Endothelial cell of umbilical vein (primary cell): ENCODE data around the gene EZH1. TPM values are rescaled to one million over a fixed set of nuclear protein-coding genes. Genes with fewer than 3 reads are reported as not detected.

Experiments used
- BruUV-seq: library from RNA; stranded (reverse); fragments of 400-500 nt; replicated peaks from 2 replicates; lab custom pipeline; 2021; lab: Mats Ljungman, UMichigan
- CTCF ChIA-PET: fragments of 300-600, 350-600 bp; sonication (Branson Sonifier 250); formaldehyde crosslinking; loops from one replicate; lab custom pipeline; 2021; ENCODE audit warnings: antibody characterized with exemption, inconsistent platforms; lab: Charles Lee
- POLR2A ChIA-PET: fragments of 300-600, 350-600 bp; sonication (Branson Sonifier 250); formaldehyde crosslinking; loops from one replicate; lab custom pipeline; 2021; ENCODE audit warnings: antibody characterized with exemption, inconsistent platforms; lab: Charles Lee
- DNase-seq: peaks from one replicate; pipeline ENCODE4 v3.0.0-alpha.2; 2011; ENCODE audit warnings: low read depth, low spot score
- FAIRE-seq: peaks from 2 replicates; lab custom pipeline; 2011; peaks lifted over from hg19 to GRCh38; lab: Jason Lieb, UNC
- H2AFZ ChIP-seq: 2 replicates; pipeline ENCODE4 v1.6.0; 2012; ENCODE audit warnings: low read depth, low read length, control low read depth, inconsistent platforms
- H3K27ac ChIP-seq: 2 replicates; pipeline ENCODE4 v1.5.1; 2011; ENCODE audit warnings: low read depth, mild to moderate bottlenecking, control low read depth, low read length, moderate library complexity; ENCODE audit not compliant: insufficient read depth
- H3K27me3 ChIP-seq, 2 experiments: 2 replicates each; pipeline versions ENCODE4 v1.6.0 to v1.6.1; 2011; ENCODE audit warnings: low read length in 2 of 2, mixed read lengths in 1 of 2; ENCODE audit not compliant: control insufficient read depth in 2 of 2, insufficient read depth in 2 of 2
- H3K36me3 ChIP-seq, 2 experiments: 2 replicates in 1 of 2; 3 replicates in 1 of 2; pipeline ENCODE4 v1.5.1; 2011; ENCODE audit warnings: low read length in 2 of 2, mild to moderate bottlenecking in 1 of 2, moderate library complexity in 1 of 2; ENCODE audit not compliant: control insufficient read depth in 2 of 2, insufficient read depth in 2 of 2; ENCODE audit errors: extremely low read depth in 1 of 2
- H3K4me1 ChIP-seq: 3 replicates; pipeline ENCODE4 v1.5.1; 2011; ENCODE audit warnings: mild to moderate bottlenecking, low read length; ENCODE audit not compliant: control insufficient read depth, insufficient read depth; ENCODE audit errors: extremely low read depth
- H3K4me2 ChIP-seq: 2 replicates; pipeline ENCODE4 v1.6.1; 2011; ENCODE audit warnings: low read length, control low read depth, mixed read lengths; ENCODE audit not compliant: insufficient read depth
- H3K4me3 ChIP-seq, 3 experiments: fragments of 200-600 bp in 1 of 3; sonication (generic), shearing (Covaris generic) in 1 of 3; replicated peaks in 1 of 3; 2 replicates each; pipeline ENCODE4 v1.5.1; 2011 to 2016; ENCODE audit warnings: control low read depth in 3 of 3, low read length in 3 of 3, mild to moderate bottlenecking in 2 of 3, inconsistent platforms in 1 of 3, low read depth in 1 of 3, moderate library complexity in 1 of 3; ENCODE audit not compliant: insufficient read depth in 1 of 3
- H3K79me2 ChIP-seq: 2 replicates; pipeline ENCODE4 v1.6.0; 2012; ENCODE audit warnings: low read length, inconsistent platforms; ENCODE audit not compliant: control insufficient read depth, insufficient read depth
- H3K9ac ChIP-seq: replicated peaks from 2 replicates; pipeline ENCODE3; 2011; ENCODE audit warnings: low read length, control low read depth; ENCODE audit not compliant: insufficient read depth; ENCODE audit errors: extremely low read depth
- H3K9me1 ChIP-seq: replicated peaks from 3 replicates; pipeline ENCODE4 v1.6.0; 2011; ENCODE audit warnings: mild to moderate bottlenecking, low read length; ENCODE audit not compliant: control insufficient read depth, insufficient read depth; ENCODE audit errors: extremely low read depth
- H3K9me3 ChIP-seq: replicated peaks from 2 replicates; pipeline ENCODE4 v1.5.1; 2012; ENCODE audit warnings: low read length, inconsistent platforms; ENCODE audit not compliant: control insufficient read depth, insufficient read depth
- H4K20me1 ChIP-seq: replicated peaks from 2 replicates; pipeline ENCODE3; 2011; ENCODE audit warnings: mild to moderate bottlenecking, low read length; ENCODE audit not compliant: control insufficient read depth, insufficient read depth; ENCODE audit errors: extremely low read depth
- EZH2 ChIP-seq: IDR thresholded peaks from 2 replicates; pipeline ENCODE4 v1.6.1; 2012; ENCODE audit warnings: borderline replicate concordance, low read depth, mild to moderate bottlenecking, moderate library complexity, low read length, inconsistent platforms; ENCODE audit not compliant: severe bottlenecking
- GATA2 ChIP-seq: IDR thresholded peaks from 2 replicates; pipeline ENCODE4 v1.7.0; 2011; ENCODE audit warnings: low read depth, mild to moderate bottlenecking, moderate library complexity, mixed read lengths, low read length; ENCODE audit not compliant: insufficient read length, insufficient read depth
- JUN ChIP-seq: IDR thresholded peaks from 2 replicates; pipeline ENCODE4 v1.6.1; 2011; ENCODE audit warnings: borderline replicate concordance, low read depth; ENCODE audit not compliant: insufficient read length, insufficient read depth
- MYC ChIP-seq: IDR thresholded peaks from one replicate; pipeline ENCODE4 v1.6.1; 2011; ENCODE audit warnings: mild to moderate bottlenecking, low read depth, low read length
- POLR2A ChIP-seq: IDR thresholded peaks from 2 replicates; pipeline ENCODE4 v1.6.1; 2012; ENCODE audit warnings: low read depth, mild to moderate bottlenecking, control low read depth, low read length
- POLR2AphosphoS5 ChIP-seq: IDR thresholded peaks from 2 replicates; pipeline ENCODE4 v1.6.1; 2012; ENCODE audit warnings: low read depth, mild to moderate bottlenecking, control low read depth, low read length, moderate library complexity; ENCODE audit not compliant: insufficient read depth
- dilution Hi-C: fragments of 300-500 bp; cut with MboI; formaldehyde crosslinking; loops from one replicate; pipeline ENCODE4 v1.15.0; 2019; ENCODE audit warnings: low sequenced_read_pairs; ENCODE audit not compliant: extremely low pct_ligation_motif_present
- intact Hi-C: fragments of 100-400 bp; cut with micrococcal nuclease; formaldehyde crosslinking; loops from one replicate; pipeline ENCODE4 v1.10.0; 2022
- polyA plus RNA-seq, 4 experiments: library from polyadenylated mRNA; depleted of rRNA in 3 of 4; stranded (reverse) in 3 of 4; unstranded in 1 of 4; fragments of >200 nt; gene quantifications; 2 replicates each; pipeline versions ENCODE4 v1.2.1 to v1.2.3, GENCODE V29; 2011 to 2012; ENCODE audit warnings: missing spikeins in 1 of 4
- total RNA-seq: library from RNA; stranded (reverse); gene quantifications from 2 replicates; pipeline ENCODE4 v1.2.3, GENCODE V29; 2021
- TF ChIP-seq, protein P1 (sequence below): IDR thresholded peaks from 2 replicates; pipeline ENCODE4 v1.6.1; 2011; ENCODE audit not compliant: insufficient read depth, insufficient read length

Gene EZH1
- total and polyA plus RNA-seq, 2 donors (not counting 3 experiments of a cell fraction or from before 2014, with no cell fraction given): 31.4 to 33.7 TPM

- peak; percentile 39 for DNase-seq
- CTCF ChIA-PET: interaction anchor here (1.4 kb wide), 2 partner anchors 23 to 75 kb away, joined by 5 to 9 read pairs; partner anchors contain the start of genes PLEKHH3 and PSMC3IP
- no peak overlapping the region for H3K27ac ChIP-seq
- H3K36me3 ChIP-seq: no peaks in the 10 kb centered on the region
- peak overlapping the region; percentile 91 for H2AFZ ChIP-seq
- no peaks in the 10 kb centered on the region for H4K20me1 ChIP-seq
- H3K9me1 ChIP-seq: no peaks in the 10 kb centered on the region
- no peaks in the 10 kb centered on the region for H3K27me3 ChIP-seq
- intact Hi-C loops: no loop called here
- peak overlapping the region; percentile 29 for H3K9ac ChIP-seq
- dilution Hi-C loops: no loop called here
- peak overlapping the region; percentile 17 to 50 (median 22) for H3K4me3 ChIP-seq
- no peaks in the 10 kb centered on the region for H3K9me3 ChIP-seq
- POLR2A ChIA-PET: no interaction called here
- peak; percentile 74 for FAIRE-seq
- peak overlapping the region; percentile 88 for H3K4me2 ChIP-seq
- no peaks in the 10 kb centered on the region for H3K79me2 ChIP-seq
- TF ChIP-seq POLR2A (no peak), GATA2 (no peak), JUN (no peak), EZH2 (no peak), POLR2AphosphoS5 (no peak), MYC (no peak)
- TF ChIP-seq, protein P1, sequence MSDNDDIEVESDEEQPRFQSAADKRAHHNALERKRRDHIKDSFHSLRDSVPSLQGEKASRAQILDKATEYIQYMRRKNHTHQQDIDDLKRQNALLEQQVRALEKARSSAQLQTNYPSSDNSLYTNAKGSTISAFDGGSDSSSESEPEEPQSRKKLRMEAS: no peak
- BruUV-seq: no TSS peak
- peaks cover 4% of the 10 kb centered on the region for H3K4me1 ChIP-seq
Measured at GRCh38 chr17:42653179-42654124, 91.4 kb downstream of the EZH1 start.
